ENCODE results near the gene PAN2.

The PAN2 gene, protein sequence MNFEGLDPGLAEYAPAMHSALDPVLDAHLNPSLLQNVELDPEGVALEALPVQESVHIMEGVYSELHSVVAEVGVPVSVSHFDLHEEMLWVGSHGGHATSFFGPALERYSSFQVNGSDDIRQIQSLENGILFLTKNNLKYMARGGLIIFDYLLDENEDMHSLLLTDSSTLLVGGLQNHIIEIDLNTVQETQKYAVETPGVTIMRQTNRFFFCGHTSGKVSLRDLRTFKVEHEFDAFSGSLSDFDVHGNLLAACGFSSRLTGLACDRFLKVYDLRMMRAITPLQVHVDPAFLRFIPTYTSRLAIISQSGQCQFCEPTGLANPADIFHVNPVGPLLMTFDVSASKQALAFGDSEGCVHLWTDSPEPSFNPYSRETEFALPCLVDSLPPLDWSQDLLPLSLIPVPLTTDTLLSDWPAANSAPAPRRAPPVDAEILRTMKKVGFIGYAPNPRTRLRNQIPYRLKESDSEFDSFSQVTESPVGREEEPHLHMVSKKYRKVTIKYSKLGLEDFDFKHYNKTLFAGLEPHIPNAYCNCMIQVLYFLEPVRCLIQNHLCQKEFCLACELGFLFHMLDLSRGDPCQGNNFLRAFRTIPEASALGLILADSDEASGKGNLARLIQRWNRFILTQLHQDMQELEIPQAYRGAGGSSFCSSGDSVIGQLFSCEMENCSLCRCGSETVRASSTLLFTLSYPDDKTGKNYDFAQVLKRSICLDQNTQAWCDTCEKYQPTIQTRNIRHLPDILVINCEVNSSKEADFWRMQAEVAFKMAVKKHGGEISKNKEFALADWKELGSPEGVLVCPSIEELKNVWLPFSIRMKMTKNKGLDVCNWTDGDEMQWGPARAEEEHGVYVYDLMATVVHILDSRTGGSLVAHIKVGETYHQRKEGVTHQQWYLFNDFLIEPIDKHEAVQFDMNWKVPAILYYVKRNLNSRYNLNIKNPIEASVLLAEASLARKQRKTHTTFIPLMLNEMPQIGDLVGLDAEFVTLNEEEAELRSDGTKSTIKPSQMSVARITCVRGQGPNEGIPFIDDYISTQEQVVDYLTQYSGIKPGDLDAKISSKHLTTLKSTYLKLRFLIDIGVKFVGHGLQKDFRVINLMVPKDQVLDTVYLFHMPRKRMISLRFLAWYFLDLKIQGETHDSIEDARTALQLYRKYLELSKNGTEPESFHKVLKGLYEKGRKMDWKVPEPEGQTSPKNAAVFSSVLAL

DNA sequence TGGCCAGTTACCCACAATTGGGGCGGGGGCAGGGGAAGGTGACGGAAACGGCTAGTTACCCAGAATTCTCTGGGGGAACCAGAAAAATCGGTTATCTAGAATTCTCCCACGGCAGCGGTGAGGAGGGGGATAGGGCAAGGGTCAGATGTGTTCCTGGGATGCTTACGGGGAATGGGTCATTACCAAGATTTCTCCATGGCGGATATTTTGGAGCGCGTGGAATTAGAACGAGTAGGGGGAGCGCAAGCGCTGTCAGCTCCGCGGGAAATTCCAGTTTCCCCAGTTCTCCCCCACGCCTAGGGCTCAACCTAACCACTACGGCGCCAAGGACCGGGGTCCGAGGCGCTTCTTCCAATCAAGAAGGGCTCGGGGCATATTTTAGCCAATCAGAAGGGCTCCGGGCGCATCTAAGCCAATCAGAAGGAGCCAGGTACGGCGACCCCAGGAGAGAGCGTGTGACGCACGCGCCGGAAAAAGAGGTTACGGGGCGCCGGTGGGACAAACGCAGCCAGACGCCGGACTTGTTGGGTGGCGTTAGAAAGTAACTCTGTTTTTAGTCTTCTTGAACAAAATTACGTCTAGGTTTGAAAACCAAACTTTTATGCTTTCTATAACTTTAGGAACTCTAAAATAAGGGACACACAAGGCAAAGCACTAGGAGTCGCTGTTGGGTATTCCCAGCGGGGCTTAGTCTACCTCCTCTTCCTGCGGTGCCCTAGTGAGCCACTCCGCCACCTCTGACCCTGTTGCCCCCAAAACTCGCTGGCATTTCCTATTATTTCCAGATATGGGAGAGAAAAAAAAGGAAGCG is at the start of gene PAN2:
Gene PAN2 (minus strand): TSS at position 322 of the 811 bp plus-strand sequence. CDS start 906 bp downstream, outside the sequence.
- DNase-seq (ENCODE audit: low read depth in 2 of 2, low spot score in 1 of 2), result peak; percentile 85 to 87

DNA sequence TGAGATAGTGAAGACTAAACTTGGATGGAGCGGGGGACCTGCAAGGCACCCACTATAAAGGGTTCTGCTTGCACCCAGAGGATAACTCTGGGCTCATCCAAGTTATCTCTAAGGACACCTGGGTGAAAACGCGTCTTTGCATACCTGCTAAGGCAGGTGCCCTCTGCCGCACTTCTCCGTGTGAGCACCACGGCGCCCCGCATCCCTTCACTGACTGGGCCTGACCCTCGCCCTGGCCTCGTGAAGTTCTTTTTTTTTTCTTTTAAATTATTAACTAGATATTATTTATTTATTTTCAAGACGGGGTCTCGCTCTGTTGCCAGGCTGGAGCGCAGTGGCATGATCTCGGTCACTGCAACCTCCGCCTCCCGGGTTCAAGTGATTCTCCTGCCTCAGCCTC is 48.8 kb upstream of the PAN2 start:
- DNase-seq (ENCODE audit: low read depth in 2 of 2, low spot score in 1 of 2), result no peak

DNA sequence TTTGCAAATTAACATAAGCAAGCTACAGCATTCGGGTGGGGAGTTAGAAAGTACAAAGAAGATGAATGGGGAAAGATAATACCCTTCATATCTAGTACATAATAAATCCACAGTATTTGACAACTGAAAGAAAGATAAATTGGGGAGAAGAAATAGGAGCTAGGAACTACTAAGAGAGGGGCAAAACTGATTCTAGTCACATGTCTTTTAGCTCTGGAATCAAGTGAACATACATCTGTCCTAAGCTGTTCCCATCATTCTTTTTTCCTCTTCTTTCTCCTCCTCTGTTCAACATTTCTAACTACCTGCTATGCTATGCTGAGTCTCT is 44.2 kb upstream of the PAN2 start:
- DNase-seq (ENCODE audit: low read depth in 2 of 2, low spot score in 1 of 2), result no peak

DNA sequence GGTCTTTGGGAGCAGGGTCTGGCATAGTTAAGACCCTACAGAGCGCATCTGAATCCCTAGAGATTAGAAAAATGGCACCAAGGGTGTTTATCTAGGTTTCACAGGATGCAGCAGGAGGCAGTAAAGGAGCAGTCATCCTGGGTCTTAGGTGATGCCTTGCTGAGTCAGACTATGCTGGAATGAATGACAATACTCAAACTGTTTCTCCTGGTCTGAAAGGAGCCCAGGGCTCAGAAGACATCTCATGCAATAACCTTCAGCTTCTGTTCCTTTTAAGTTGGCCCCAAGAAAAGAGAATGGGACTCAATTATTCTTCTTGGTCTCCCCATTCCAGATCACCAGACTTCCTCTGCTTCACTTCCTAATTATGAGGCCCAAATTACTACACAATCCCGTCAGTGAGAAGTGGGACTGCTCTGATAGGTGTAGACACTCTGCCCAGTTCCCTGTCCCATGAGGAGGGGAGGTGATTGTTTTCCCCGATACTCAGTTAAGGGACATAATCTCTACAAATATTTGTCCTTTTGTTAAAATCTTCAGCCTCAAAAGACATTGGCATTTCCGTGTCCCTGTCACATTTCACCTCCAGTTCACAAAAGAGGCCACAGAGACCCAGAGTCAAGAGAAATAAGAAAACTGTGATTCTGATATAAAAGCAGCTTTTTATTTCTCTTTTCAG is 43.6 kb upstream of the PAN2 start:
- no peak for DNase-seq (ENCODE audit: low read depth in 2 of 2, low spot score in 1 of 2)

DNA sequence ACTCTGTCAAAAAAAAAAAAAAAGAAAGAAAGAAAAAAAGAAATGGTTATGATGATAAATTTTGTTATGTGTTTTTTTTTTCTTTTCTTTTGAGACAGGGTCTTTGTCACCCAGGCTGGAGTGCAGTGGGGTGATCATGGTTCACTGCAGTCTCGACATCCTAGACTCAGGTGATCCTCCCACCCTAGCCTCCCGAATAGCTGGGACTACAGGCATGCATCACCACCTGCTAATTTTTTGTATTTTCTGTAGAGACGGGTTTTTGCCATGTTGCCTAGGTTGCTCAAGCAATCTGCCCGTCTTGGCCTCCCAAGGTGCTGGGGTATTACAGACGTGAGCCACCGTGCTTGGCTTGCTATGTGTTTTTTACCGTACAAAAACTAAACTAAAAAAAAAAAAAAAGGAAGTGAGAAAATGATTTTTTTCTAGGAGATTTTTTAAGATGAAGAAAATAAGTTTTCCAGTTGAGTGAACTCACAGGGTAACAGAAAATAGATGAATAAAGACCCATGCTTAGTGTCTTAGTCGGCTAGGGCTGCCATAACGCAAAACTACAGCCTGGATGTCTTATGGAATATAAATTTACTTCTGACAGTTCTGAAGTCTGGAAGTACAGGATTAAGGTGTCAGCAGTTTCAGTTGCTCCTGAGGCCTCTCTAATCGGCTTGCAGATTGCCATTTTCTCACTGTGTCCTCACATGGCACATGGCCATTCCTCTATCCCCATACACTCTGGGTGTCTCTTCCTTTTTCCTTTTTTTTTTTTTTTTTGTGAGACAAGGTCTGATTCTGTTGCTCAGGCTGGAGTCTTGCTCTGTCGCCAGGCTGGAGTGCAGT is 42.0 kb upstream of the PAN2 start:
- DNase-seq (ENCODE audit: low read depth in 2 of 2, low spot score in 1 of 2), result no peak

DNA sequence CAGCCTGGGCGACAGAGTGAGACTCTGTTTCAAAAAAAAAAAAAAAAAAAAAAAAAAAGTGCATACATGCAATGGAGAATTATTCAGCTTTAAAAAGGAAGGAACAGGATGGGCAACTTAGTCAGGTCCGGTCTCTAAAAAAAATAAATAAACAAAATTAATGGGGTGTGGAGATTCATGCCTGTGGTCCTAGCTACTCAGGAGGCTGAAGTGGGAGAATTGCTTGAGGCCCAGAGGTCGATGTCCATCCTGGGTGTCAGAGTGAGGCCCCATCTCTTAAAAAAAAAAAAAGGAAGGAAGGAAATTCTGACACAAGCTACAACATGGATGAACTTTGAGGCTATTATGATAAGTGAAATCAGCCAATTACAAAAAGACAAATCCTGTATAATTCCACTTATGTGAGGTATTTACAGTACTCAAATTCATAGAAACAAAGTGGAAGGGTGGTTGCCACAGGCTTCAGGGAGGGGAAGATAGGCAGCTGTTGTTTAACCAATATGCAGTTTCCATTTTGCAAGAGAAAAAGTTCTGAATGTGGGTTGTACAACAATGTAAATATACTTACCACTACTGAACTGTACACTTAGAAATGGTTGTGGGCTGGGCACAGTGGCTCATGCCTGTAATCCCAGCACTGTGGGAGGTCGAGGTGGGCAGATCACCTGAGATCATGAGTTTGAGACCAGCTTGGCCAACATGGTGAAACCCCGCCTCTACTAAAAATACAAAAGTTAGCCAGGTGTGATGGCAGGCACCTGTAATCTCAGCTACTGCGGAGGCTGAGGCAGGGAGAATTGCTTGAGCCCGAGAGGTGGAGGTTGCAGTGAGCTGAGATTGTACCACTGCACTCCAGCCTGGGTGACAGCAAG is 41.2 kb upstream of the PAN2 start:
- no peak for DNase-seq (ENCODE audit: low read depth in 2 of 2, low spot score in 1 of 2)

DNA sequence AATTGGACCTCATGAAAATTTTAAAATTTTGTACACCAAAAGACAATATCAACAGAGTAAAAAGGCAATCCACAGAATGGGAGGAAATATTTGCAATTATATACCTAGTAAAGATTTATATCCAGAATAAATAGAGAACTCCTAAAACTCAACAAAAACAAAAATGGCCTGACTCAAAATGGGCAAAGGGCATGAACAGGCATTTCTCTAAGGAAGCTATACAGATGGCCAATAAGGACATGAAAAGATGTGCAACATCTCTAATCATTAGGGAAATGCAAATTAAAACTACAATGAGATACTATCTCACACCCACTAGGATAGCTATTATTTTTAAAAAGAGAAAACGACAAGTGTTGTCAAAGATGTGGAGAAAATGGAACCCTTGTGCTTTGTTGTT is 39.7 kb upstream of the PAN2 start:
- no peak for DNase-seq (ENCODE audit: low read depth in 2 of 2, low spot score in 1 of 2)

DNA sequence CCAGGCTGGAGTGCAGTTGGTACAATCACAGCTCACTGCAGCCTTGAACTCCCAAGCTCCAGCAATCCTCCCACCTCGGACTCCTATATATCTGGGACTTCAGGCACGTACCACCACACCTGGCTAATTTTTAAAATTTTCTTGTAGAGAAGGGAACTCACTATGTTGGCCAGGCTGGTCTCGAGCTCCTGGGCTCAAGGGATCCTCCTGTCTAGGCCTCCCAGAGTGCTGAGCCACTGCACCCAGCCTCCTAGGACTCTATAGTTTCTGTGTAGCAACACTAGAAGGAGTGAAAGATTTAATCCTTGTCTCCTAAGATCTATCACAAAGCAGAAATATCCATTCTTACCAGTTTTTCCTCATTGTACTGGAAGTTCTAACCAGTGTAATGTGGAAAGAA is 33.1 kb upstream of the PAN2 start:
- DNase-seq (ENCODE audit: low read depth in 2 of 2, low spot score in 1 of 2), result no peak

DNA sequence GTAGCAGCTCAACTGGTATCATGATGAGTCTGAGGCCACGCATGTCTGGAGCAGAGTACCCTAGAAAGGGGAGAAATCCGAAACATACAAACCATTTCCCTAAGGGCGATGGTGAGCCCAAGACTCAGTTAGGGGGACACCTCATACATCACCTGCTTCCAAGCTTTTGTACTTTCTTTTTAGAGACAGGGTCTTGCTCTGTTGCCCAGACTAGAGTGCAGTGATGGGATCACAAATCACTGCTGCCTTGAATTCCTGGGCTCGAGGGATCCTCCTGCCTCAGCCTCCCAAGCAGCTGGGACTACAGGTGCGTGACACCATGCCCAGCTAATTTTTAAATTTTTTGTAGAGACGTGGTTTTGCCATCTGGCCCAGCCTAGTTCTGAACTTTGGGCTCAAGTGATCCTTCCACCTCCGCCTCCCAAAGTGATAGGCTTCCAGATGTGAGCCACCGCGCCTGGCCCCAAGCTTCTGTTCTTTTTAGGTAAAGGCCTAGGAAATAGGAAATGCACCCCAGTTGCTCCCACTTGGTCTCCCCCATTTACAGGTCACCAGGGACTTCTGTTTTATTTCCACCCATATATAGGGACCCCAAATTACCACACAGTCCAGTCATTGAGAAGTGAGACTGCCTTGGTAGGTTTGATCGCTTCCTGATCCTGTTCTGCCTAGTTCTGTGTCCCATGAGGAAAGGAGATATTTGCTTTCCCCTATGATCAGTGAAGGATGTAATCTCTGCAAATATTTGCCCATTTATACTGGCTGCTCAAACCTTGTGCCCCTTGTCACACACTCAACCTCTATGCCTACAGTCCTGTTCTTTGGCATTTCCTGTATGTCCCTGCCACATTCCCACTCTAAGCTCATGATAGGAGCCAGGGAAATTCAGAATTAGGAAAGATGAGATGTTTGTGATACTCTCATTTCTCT is 28.6 kb upstream of the PAN2 start, which contains the start of gene APOF:
Gene APOF (minus strand): TSS at position 728 of the 930 bp plus-strand sequence. CDS start 112 bp downstream, at position 616.
- no peak for DNase-seq (ENCODE audit: low read depth in 2 of 2, low spot score in 1 of 2)

DNA sequence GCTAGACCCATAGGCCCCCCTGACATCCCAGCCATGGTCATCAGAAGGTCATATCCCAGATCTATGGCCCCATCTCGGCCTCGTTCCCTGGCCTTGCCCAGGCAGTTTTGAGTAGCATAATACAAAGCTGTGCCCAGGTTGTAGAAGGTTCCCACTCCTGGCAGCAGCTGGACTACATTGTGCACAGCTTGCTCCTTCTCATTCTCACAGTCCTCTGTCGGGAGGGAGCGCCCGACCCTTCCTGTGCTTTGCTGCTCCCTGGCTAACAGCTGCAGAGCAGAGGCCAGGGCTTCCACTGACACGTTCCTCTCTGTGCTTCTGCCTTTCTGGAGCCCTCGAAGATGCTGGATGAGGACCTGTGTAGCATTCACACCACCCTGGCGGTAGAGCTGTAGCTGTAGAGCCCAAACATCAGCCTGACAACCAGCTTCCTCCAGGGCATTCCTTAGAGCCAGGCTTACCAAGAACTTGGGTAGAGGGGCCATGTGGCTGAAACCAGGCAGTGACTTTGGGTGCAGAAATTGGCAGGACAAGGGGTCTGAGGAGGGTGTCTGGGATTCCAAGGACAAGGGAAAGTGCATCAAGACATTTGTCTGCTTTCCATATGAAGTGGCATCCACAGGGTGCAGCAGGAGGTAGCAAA is 27.8 kb upstream of the PAN2 start:
- no peak for DNase-seq (ENCODE audit: low read depth in 2 of 2, low spot score in 1 of 2)

DNA sequence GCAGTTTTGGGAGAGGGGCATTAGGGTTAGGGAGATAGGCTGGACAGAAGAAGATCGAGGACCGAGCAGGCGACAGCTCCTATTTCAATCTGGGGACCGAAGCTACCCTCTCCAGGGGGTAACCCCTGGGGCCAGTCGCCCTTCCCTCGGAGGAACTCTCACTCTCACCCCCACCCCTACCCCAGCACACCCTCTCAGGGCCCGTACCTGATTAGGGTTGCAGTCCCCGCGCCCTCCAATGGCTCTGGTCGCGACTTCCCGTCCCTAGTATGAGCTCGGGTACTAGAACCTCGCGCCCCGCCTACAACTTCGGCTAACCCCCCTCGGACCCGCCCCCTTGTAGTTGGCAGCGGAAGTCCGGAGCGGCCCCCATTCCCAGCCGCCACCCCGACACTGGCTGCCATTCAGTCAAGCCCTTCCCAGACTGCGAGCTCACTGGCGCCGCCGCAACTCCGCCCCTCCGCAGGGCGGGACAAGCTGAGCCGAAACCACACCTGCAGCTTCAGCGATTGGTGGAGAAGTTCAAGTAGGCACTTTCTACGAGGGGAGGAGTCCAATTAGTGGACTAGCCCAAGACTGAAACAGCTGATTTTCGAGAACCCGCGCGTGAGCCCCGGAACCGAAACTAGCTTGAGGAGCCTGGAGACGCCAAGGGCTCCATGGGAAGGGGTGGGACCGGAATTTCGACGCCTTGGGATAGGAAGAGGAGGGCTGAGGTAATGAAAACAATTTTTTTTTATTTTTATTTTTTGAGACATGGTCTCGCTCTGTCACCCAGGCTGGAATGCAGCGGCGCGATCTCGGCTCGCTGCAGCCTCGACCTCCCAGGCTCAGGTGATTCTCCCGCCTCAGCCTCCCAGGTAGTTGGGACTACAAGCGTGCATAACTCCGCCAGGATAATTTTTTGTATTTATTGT is 26.3 kb upstream of the PAN2 start, which contains the start of gene STAT2:
Gene STAT2 (minus strand): TSS at position 257 of the 917 bp plus-strand sequence. CDS start 3,536 bp downstream, outside the sequence.
- DNase-seq (ENCODE audit: low read depth in 2 of 2, low spot score in 1 of 2), result peak; percentile 95 to 99

DNA sequence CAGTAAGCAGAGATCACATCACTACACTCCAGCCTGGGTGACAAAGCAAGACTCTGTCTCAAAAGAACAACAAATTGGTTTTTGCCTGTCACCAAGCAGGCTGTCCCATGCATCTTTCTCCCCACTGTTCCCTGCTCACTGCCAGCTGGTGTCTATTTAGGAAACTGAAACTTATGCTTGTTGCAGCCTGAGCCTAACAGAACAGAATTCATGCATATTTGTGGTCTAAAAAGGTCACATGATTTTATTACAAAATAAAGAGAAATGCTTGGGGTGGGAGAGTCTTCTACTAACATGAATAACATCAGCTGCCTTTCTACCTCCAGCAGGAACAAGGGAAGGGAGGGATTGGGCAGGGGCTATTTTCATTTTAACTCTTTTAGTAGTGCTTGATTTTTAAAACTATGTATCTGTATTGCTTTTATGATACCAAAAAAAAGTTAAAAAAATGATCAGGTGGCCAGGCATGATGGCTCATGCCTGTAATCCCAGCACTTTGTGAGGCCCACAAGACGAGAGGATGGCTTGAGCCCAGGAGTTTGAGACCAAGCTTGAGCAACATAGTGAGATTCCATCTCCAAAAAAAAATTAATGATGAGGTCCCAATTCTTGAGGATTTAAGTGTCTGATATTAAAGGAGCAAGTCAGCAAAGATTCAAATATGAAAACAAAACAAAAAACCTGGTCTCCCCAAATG is 25.2 kb upstream of the PAN2 start:
- DNase-seq (ENCODE audit: low read depth in 2 of 2, low spot score in 1 of 2), result no peak

DNA sequence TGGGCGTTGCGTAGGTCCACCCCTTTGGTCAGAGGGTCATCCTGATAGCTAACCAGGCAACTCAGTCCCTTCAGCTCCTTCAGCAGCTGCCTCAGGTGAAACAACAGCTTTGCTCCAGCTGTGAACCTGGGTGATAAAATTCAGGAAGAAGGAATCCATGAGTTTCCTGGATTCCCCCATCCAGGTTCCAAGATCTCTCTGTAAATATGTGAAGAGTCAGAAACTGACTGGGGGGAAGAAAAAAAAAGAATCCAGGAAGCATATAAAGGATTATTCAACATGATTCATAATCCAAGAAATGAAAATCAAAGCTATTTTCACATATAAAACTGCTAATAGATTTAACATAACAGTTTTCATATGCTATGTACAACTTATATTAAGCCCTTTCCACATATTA is 17.5 kb upstream of the PAN2 start:
- no peak for DNase-seq (ENCODE audit: low read depth in 2 of 2, low spot score in 1 of 2)

DNA sequence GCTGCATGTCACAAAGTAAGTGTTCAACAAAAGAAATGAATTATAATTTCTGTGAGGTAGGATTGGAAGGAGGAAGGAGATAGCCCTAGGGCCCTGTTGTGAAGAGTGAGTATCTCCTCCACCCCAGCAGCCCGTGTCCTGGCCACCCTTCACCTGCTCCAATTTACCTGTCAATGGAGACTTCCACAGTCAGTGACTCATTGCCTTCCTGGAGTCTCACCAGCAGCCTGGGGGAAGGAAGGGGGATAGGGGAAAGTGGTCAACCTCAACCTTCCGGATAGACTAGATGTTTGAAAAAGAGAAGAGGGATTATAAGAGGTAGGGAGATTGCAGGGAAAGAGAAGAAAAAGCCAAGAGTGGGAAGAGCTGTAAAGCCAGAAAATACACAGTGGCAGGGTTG is 16.9 kb upstream of the PAN2 start:
- no peak for DNase-seq (ENCODE audit: low read depth in 2 of 2, low spot score in 1 of 2)

DNA sequence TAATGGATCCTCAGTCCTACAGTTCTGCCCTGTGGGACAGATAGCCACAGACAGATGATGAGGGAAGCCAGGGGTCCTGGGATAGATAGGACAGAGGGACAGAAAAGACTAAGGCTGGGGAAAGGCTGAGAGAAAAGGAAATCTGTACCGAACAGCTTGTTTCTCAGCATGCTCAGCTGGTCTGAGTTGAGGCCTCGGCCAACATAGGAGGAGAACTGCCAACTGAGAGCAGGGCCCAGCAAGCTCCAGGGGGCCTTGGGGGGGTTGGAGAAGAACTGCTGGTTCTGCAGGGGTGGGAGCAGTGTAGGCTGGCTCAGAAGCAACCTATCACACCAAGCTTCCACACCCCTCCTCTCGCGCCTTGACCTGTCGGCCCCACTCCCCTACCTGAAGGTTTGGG is 15.0 kb upstream of the PAN2 start:
- no peak for DNase-seq (ENCODE audit: low read depth in 2 of 2, low spot score in 1 of 2)
